Natural killer cell (primary cell): ENCODE results near the gene RPL3. TPM values are rescaled to one million over a fixed set of nuclear protein-coding genes. Genes with fewer than 3 reads are reported as not detected.
A peak's percentile ranks its signal among the peaks of the same experiment; 100 is the strongest.

Experiments used
- ATAC-seq, 3 donors: fragments of 150-1000 bp in 2 of 3; fragments of 200-7000 bp in 1 of 3; cut with Tn5 transposase; 1 replicate in 1 of 3; 2 replicates in 2 of 3; pipeline ENCODE4 v1.10.0; 2021; ENCODE audit warnings: mild to moderate bottlenecking in 2 of 3, moderate library complexity in 2 of 3
- DNase-seq, 2 donors: peaks; one replicate each; pipeline versions ENCODE4 v3.0.0 to v3.0.0-alpha.2; 2013 to 2021; ENCODE audit warnings: mixed read lengths in 1 of 2
- H3K27ac ChIP-seq: one replicate; pipeline ENCODE4 v1.5.1; 2013; ENCODE audit warnings: mild to moderate bottlenecking, low read length
- H3K27me3 ChIP-seq: one replicate; pipeline ENCODE4 v1.6.1; 2013; ENCODE audit warnings: low read length; ENCODE audit not compliant: control insufficient read depth, insufficient read depth
- H3K36me3 ChIP-seq: one replicate; pipeline ENCODE4 v1.6.1; 2013; ENCODE audit warnings: low read length; ENCODE audit not compliant: control insufficient read depth, insufficient read depth
- H3K4me1 ChIP-seq: one replicate; pipeline ENCODE4 v1.6.1; 2013; ENCODE audit warnings: low read length; ENCODE audit not compliant: control insufficient read depth, insufficient read depth
- H3K4me3 ChIP-seq: one replicate; pipeline ENCODE4 v1.5.1; 2013; ENCODE audit warnings: low read length
- H3K9me3 ChIP-seq: one replicate; pipeline ENCODE4 v1.6.1; 2013; ENCODE audit warnings: low read length; ENCODE audit not compliant: control insufficient read depth, insufficient read depth
- H3K27ac Mint-ChIP-seq, 2 donors: one replicate each; pipeline ENCODE4 v1.8.0; 2022; ENCODE audit warnings: mild to moderate bottlenecking in 2 of 2, mixed read lengths in 2 of 2, moderate library complexity in 1 of 2
- H3K27me3 Mint-ChIP-seq, 2 donors: one replicate each; pipeline ENCODE4 v1.8.0; 2022; ENCODE audit warnings: low read depth in 2 of 2, mixed read lengths in 2 of 2
- H3K36me3 Mint-ChIP-seq: one replicate; pipeline ENCODE4 v1.8.0; 2022; ENCODE audit warnings: mixed read lengths
- H3K4me1 Mint-ChIP-seq, 2 donors: one replicate each; pipeline ENCODE4 v1.8.0; 2022; ENCODE audit warnings: mixed read lengths in 2 of 2
- H3K4me3 Mint-ChIP-seq: one replicate; pipeline ENCODE4 v1.8.0; 2022; ENCODE audit warnings: mild to moderate bottlenecking, moderate library complexity, mixed read lengths
- H3K9me3 Mint-ChIP-seq, 2 donors: one replicate each; pipeline ENCODE4 v1.8.0; 2022; ENCODE audit warnings: mixed read lengths in 2 of 2
- WGBS: methylation state at CpG from one replicate; pipeline ENCODE4 v1.1.7; 2013; ENCODE audit warnings: missing lambda C conversion rate; ENCODE audit not compliant: insufficient coverage; 5-methylcytosine and 5-hydroxymethylcytosine counted together
- intact Hi-C: fragments of 100-400 bp; cut with micrococcal nuclease; formaldehyde crosslinking; loops from one replicate; pipeline ENCODE4 v1.14.2; 2022
- total RNA-seq, 4 donors: library from RNA; stranded (reverse); fragments of 120-200 nt in 1 of 4; gene quantifications; one replicate each; pipeline versions ENCODE4 v1.2.3 to v1.2.4, GENCODE V29; 2013 to 2022
- TF ChIP-seq, protein P1 (sequence below): fragments of 200-600 bp; IDR thresholded peaks from one replicate; pipeline ENCODE4 v1.8.0; 2022; ENCODE audit warnings: antibody characterized with exemption

RPL3 gene
- total RNA-seq, 3 donors from 2014 or later (not counting 1 experiment from before 2014, with no cell fraction given) = 1,534 to 1,757 (median 1,614) TPM

DNA sequence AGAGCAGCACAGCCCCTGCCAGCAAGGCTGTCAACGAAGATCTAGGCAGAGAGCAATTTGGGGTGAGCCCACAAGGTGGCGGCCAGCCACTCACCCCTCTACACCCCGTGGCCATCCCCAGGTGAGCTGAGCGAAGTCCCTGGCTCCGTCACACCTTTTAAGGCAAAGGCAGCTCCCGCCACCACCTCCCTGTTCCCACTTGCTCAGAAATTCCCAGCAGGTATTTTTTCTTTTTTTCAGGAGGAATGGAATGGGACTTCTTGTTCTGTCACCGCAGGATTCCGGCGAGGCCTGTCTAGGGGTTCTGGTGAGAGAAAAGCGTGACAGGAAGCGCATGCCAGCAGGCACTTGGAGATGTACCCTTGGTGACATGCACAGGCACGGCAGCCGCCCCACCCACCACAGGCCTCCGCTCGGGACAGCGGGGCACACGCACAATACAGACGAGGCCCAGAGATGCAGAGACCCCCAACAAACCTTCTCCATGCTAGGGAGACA lies 10.0 kb downstream of the RPL3 start:
- TF ChIP-seq, protein P1, sequence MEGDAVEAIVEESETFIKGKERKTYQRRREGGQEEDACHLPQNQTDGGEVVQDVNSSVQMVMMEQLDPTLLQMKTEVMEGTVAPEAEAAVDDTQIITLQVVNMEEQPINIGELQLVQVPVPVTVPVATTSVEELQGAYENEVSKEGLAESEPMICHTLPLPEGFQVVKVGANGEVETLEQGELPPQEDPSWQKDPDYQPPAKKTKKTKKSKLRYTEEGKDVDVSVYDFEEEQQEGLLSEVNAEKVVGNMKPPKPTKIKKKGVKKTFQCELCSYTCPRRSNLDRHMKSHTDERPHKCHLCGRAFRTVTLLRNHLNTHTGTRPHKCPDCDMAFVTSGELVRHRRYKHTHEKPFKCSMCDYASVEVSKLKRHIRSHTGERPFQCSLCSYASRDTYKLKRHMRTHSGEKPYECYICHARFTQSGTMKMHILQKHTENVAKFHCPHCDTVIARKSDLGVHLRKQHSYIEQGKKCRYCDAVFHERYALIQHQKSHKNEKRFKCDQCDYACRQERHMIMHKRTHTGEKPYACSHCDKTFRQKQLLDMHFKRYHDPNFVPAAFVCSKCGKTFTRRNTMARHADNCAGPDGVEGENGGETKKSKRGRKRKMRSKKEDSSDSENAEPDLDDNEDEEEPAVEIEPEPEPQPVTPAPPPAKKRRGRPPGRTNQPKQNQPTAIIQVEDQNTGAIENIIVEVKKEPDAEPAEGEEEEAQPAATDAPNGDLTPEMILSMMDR = no peak
- H3K9me3 ChIP-seq = no peaks in the 10 kb centered on the region
- peaks cover 5 to 21% of the 10 kb centered on the region in 2 donors for H3K4me1 Mint-ChIP-seq
- DNase-seq = peak in 1 of 2 donors; percentile 16
- H3K27me3 ChIP-seq = no peaks in the 10 kb centered on the region
- no peak overlapping the region for H3K27ac Mint-ChIP-seq
- H3K36me3 ChIP-seq = peaks cover 31% of the 10 kb centered on the region
- ATAC-seq = no peak
- no peak overlapping the region for H3K4me3 Mint-ChIP-seq
- H3K27me3 Mint-ChIP-seq = no peaks in the 10 kb centered on the region
- H3K4me1 ChIP-seq = peaks cover 31% of the 10 kb centered on the region
- H3K27ac ChIP-seq = no peak overlapping the region
- H3K4me3 ChIP-seq = no peak overlapping the region
- intact Hi-C loops = no loop called here
- H3K9me3 Mint-ChIP-seq = no peaks in the 10 kb centered on the region
- 83% methylated on average over 18 of the region's 18 CpGs for WGBS
- no peaks in the 10 kb centered on the region for H3K36me3 Mint-ChIP-seq

DNA sequence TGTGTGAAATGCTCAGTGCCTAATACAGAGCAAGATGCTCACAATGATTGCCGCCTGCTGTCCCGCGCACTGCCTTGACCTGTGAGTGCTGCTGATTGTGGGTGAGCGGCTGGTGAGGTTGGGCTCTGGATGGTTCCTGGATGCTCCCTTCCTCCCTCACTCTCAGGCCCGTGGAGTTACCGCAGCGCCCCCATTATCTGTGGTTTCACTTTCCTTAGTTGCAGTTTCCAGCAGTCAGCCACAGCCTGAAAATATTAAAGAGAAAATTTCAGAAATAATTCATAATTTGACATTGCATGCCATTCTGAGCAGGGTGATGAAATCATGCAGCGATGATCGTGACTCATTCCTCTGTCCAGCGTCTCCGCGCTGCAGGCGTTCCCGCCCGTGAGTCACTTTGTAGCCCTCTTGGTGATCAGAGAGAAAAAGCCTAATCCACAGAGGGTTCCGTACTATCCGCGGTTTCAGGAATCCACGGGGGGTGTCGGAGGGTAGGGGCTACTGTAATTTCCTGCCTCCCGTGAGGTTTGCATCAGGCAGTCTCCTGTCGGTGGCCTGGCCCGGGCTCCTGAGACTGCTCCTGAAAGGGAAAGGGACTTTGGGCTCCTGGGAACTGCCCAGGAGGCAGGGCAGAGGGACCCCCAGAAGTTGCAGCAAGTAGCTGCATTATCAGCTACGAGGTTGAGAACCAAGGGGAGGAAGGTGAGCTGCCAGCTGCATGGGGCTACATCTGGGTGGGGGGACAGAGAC lies 10.6 kb downstream of the RPL3 start:
- 50% methylated on average over 24 of the region's 24 CpGs for WGBS
- no peak for ATAC-seq
- TF ChIP-seq, protein P1 = no peak
- H3K36me3 ChIP-seq = peaks cover 25% of the 10 kb centered on the region
- H3K27me3 ChIP-seq = no peaks in the 10 kb centered on the region
- Mint-ChIP-seq H3K4me3 (no peak overlapping the region), H3K4me1 (peaks cover 5 to 21% of the 10 kb centered on the region in 2 donors), H3K36me3 (no peaks in the 10 kb centered on the region), H3K27ac (no peak overlapping the region), H3K27me3 (no peaks in the 10 kb centered on the region), H3K9me3 (no peaks in the 10 kb centered on the region)
- intact Hi-C loops = no loop called here
- H3K9me3 ChIP-seq = no peaks in the 10 kb centered on the region
- peak in 1 of 2 donors; percentile 26 for DNase-seq
- H3K27ac ChIP-seq = no peak overlapping the region
- H3K4me3 ChIP-seq = no peak overlapping the region
- H3K4me1 ChIP-seq = peaks cover 25% of the 10 kb centered on the region

DNA sequence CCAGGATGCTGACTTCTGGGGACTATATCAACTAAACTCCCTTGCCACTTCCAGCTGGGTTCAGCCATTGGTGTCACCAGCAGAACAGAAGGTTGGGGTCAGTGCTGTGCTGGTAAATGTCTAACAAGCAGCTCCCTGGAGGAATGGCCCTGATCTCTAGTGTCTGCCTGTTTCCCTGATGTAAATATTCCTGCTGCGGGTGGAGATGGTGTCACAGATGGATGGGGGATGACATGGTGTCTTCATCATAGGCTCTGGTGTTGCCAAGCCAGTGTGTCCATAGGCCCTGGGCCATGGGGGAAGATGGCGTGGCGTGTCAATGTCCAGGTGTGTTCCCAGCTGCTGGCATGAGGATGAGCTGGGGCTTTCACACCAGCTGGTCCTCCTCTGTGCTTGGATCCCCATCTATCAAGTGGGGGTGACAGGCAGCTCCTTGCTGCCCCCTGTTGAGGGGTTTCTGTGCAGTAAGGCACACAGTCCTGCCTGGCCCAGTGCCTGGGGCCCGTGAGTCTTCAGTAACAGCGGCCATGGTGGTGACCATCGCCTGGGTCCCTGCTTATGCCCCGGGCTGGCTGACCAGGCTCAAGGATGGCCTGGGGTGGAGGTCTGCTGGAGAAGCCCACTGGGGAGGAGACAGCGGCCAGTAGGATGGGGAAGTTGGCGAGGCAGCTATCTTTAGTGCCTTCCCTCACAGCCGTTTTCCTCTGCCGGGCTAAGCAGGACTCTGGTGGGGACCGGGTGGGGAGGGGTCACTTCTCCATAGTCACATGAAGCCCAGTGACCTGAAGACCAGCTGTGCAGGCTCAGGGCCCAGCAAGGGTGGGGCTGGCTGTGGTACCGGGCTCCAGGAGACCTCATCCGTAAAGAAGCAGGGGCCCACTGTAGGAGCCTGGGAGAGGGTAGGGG lies 12.7 kb downstream of the RPL3 start:
- Mint-ChIP-seq H3K27me3 (no peaks in the 10 kb centered on the region), H3K9me3 (no peaks in the 10 kb centered on the region), H3K4me3 (no peak overlapping the region), H3K4me1 (peaks cover 4 to 14% of the 10 kb centered on the region in 2 donors), H3K27ac (no peak overlapping the region), H3K36me3 (no peaks in the 10 kb centered on the region)
- TF ChIP-seq, protein P1 = peak; percentile 16
- Histone ChIP-seq H3K27ac (no peak overlapping the region), H3K27me3 (no peaks in the 10 kb centered on the region), H3K36me3 (peaks cover 4% of the 10 kb centered on the region), H3K4me1 (peaks cover 19% of the 10 kb centered on the region), H3K4me3 (no peak overlapping the region), H3K9me3 (no peaks in the 10 kb centered on the region)
- peak in 2 of 3 donors; percentile 32 to 47 for ATAC-seq
- intact Hi-C loops = no loop called here
- peak in 1 of 2 donors; percentile 74 for DNase-seq
- 58% methylated on average over 14 of the region's 14 CpGs for WGBS
